Ovary (tissue), 9 donors: Measurements from ENCODE around the gene CCL4. TPM values are rescaled to one million over a fixed set of nuclear protein-coding genes. Genes with fewer than 3 reads are reported as not detected.
A peak's percentile ranks its signal among the peaks of the same experiment; 100 is the strongest.

Experiments used
- DNase-seq, 5 donors: peaks; one replicate each; pipeline ENCODE4 v3.0.0-alpha.2; 2019 to 2020
- H3K27ac ChIP-seq, 2 donors: fragments of 200-600 bp; one replicate each; pipeline versions ENCODE4 v1.5.1 to v1.8.0; 2019 to 2022
- H3K27me3 ChIP-seq: fragments of 200-600 bp; one replicate; pipeline ENCODE4 v1.8.0; 2022
- H3K36me3 ChIP-seq: fragments of 200-600 bp; sonication (generic); one replicate; pipeline ENCODE4 v1.5.1; 2019
- H3K4me1 ChIP-seq: one replicate; pipeline ENCODE4 v1.8.1; 2013; ENCODE audit warnings: mild to moderate bottlenecking, moderate library complexity; ENCODE audit not compliant: insufficient read depth
- H3K4me3 ChIP-seq: fragments of 200-600 bp; sonication (generic); one replicate; pipeline ENCODE4 v1.5.1; 2017
- H3K9me3 ChIP-seq, 2 donors: fragments of 200-600 bp in 1 of 2; sonication (generic) in 1 of 2; one replicate each; pipeline versions ENCODE4 v1.5.1 to v1.8.1; 2013 to 2019; ENCODE audit warnings: mild to moderate bottlenecking in 1 of 2, moderate library complexity in 1 of 2
- EP300 ChIP-seq: sonication (generic); formaldehyde crosslinking; IDR thresholded peaks from one replicate; pipeline ENCODE4 v1.6.1; 2017; ENCODE audit warnings: antibody characterized with exemption
- POLR2A ChIP-seq: fragments of 450-650 bp; IDR thresholded peaks from one replicate; pipeline ENCODE4 v1.6.1; 2017; ENCODE audit warnings: antibody characterized with exemption, mild to moderate bottlenecking, moderate library complexity
- WGBS, 3 donors: extraction: QIAGEN DNeasy Blood & Tissue Kit in 1 of 3; methylation state at CpG; one replicate each; pipeline versions ENCODE4 v1.1.5 to v1.1.7; 2013 to 2017; 5-methylcytosine and 5-hydroxymethylcytosine counted together
- intact Hi-C, 4 donors: fragments of 100-400 bp; cut with DNase I; formaldehyde crosslinking; loops; one replicate each; pipeline versions ENCODE4 v1.11.0 to v1.15.1; 2022 to 2023
- polyA plus RNA-seq, 2 donors: library from polyadenylated mRNA; stranded (reverse); fragments of 200-250 nt in 1 of 2; fragments of 350-450 nt in 1 of 2; fragmentation: Illumina TruSeq in 1 of 2; extraction: RNeasy Lipid Tissue Mini Kit (QIAGEN cat#74804) in 1 of 2; gene quantifications; one replicate each; pipeline ENCODE4 v1.2.3, GENCODE V29; 2013 to 2014
- total RNA-seq, 7 donors: library from RNA; depleted of rRNA in 2 of 7; stranded (reverse); fragments of >200 nt in 2 of 7; fragmentation: NEBNext Ultra II Directional in 3 of 7; extraction: Animal tissue kit (Norgen Biotek cat#: 25700) in 3 of 7; gene quantifications; one replicate each; pipeline versions ENCODE4 v1.1.0 to v1.2.4, GENCODE V29; 2016 to 2023
- TF ChIP-seq, protein P1 (sequence below), 3 donors: fragments of 450-650 bp in 2 of 3; fragments of 200-600 bp in 1 of 3; IDR thresholded peaks; one replicate each; pipeline versions ENCODE4 v1.5.1 to v1.8.0; 2016 to 2022; ENCODE audit warnings: antibody characterized with exemption in 3 of 3, mild to moderate bottlenecking in 1 of 3
- donor health status: DM: no; HTN: no; CAD: no; lungs with moderate emphysema.
- donor health status: DM: no; HTN: no; CAD: no.
- donor health status: Bipolar disorder and iron deficiency.
- donor health status: DM: yes; HTN: yes; CAD: no.
- donor health status: DM: no; HTN: no; CAD: no.
- donor health status: DM: yes; HTN: yes; CAD: no.

Gene CCL4
- total and polyA plus RNA-seq, 9 donors: 1.1 to 17.2 (median 2.3) TPM

DNA sequence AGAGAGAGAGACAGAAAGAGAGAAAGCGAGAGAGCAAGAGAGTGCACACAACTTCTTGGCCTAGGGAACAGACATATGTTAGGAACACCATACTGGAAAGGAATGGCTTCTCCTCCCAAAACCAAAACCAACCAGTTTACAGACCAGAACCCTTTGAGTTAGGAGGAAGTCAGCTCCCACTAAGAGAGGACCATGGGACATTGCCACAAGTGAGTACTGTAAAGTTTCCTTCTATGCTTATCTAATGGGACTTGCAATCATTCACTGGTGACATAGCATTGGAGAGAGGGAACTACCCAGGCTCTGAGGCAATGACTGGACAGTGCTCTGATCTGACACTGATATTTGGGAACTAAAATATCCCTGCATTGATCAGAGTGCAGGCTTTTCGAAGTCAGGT lies 40.4 kb downstream of the CCL4 start:
- H3K9me3 ChIP-seq: no peaks in the 10 kb centered on the region
- no peaks in the 10 kb centered on the region for H3K27me3 ChIP-seq
- intact Hi-C loops: loop anchor here in 1 of 4 donors (10.0 kb wide), 1 partner anchor 79 kb away; the partner anchor contains the start of gene CCL18
- 88 to 98% (median 98%) methylated on average over 2 of the region's 2 CpGs for WGBS, 3 donors
- no peak for DNase-seq
- H3K36me3 ChIP-seq: no peaks in the 10 kb centered on the region
- H3K4me1 ChIP-seq: no peaks in the 10 kb centered on the region
- H3K27ac ChIP-seq: no peak overlapping the region
- no peak overlapping the region for H3K4me3 ChIP-seq
- no peak for TF ChIP-seq POLR2A
- no peak for TF ChIP-seq EP300
- TF ChIP-seq, protein P1, sequence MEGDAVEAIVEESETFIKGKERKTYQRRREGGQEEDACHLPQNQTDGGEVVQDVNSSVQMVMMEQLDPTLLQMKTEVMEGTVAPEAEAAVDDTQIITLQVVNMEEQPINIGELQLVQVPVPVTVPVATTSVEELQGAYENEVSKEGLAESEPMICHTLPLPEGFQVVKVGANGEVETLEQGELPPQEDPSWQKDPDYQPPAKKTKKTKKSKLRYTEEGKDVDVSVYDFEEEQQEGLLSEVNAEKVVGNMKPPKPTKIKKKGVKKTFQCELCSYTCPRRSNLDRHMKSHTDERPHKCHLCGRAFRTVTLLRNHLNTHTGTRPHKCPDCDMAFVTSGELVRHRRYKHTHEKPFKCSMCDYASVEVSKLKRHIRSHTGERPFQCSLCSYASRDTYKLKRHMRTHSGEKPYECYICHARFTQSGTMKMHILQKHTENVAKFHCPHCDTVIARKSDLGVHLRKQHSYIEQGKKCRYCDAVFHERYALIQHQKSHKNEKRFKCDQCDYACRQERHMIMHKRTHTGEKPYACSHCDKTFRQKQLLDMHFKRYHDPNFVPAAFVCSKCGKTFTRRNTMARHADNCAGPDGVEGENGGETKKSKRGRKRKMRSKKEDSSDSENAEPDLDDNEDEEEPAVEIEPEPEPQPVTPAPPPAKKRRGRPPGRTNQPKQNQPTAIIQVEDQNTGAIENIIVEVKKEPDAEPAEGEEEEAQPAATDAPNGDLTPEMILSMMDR (IDR thresholded peaks at IDR 0.05): no peak

- Histone ChIP-seq H3K4me1 (no peaks in the 10 kb centered on the region), H3K27ac (no peak overlapping the region), H3K27me3 (no peaks in the 10 kb centered on the region), H3K4me3 (no peak overlapping the region), H3K36me3 (no peaks in the 10 kb centered on the region), H3K9me3 (no peaks in the 10 kb centered on the region)
- WGBS, 3 donors: 68 to 82% (median 82%) methylated on average over 5 of the region's 5 CpGs
- no peak for DNase-seq
- intact Hi-C loops: loop anchor here in 1 of 4 donors (10.0 kb wide), 1 partner anchor 80 kb away; the partner anchor contains the start of gene CCL18
- TF ChIP-seq POLR2A (no peak), EP300 (no peak)
- TF ChIP-seq, protein P1 (IDR thresholded peaks at IDR 0.05): no peak
Observed at GRCh38 chr17:36144981-36145729, 41.5 kb downstream of the CCL4 start.

GRCh38 chr17:36147601-36148000 lies 44.0 kb downstream of the CCL4 start:
- intact Hi-C loops: loop anchor here in 1 of 4 donors (10.0 kb wide), 1 partner anchor 83 kb away; the partner anchor contains the start of gene CCL18
- H3K27me3 ChIP-seq: no peaks in the 10 kb centered on the region
- WGBS, 3 donors: 65 to 88% (median 86%) methylated on average over 3 of the region's 3 CpGs
- H3K4me3 ChIP-seq: no peak overlapping the region
- H3K36me3 ChIP-seq: no peaks in the 10 kb centered on the region
- no peak for TF ChIP-seq POLR2A
- TF ChIP-seq, protein P1 (IDR thresholded peaks at IDR 0.05): no peak
- no peak for TF ChIP-seq EP300
- no peak for DNase-seq
- no peak overlapping the region for H3K27ac ChIP-seq
- H3K4me1 ChIP-seq: no peaks in the 10 kb centered on the region
- no peaks in the 10 kb centered on the region for H3K9me3 ChIP-seq

DNA sequence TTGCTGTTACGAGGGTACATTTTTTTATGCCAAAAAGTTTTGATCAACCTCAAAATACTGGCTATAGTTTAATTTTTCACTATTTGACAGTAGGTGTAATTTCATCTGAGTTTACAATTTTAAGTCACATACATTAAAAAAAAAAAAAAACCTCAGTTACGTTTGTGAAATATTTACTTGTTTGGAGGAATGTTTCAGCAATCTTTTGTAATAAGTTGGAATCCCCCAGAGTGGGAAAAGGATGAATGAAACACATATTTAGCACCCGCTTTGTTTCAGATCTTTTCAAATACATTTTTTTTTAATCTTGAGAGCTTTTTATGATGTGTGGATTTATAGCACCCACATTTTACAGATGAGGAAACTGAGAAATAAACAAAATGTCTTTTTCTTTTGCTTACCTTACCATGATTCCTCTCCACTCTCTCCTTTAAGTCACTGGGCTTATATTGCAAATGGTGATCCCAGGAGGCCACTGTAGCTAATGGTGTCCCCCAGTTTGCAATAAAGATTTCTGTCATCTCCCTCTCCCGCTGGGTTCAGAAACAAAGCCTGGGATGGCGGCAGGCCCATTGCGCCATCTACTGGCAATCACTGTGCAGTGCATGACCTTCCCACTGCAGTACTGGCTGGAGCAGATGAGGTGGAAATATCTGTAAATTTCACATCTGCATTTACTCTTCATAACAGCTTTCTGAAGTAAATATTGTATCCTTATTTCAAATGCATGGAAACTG lies 45.1 kb downstream of the CCL4 start:
- DNase-seq: peak; percentile 21 to 73 (median 55)
- Histone ChIP-seq H3K27ac (no peak overlapping the region), H3K4me1 (no peaks in the 10 kb centered on the region), H3K9me3 (no peaks in the 10 kb centered on the region), H3K36me3 (no peaks in the 10 kb centered on the region), H3K27me3 (no peaks in the 10 kb centered on the region), H3K4me3 (no peak overlapping the region)
- TF ChIP-seq, protein P1 (IDR thresholded peaks at IDR 0.05): peak; percentile 50 to 77 (median 52)
- TF ChIP-seq EP300: no peak
- 27 to 37% (median 31%) methylated on average over 6 of the region's 6 CpGs for WGBS, 3 donors
- intact Hi-C loops: loop anchor here in 1 of 4 donors (10.0 kb wide), 1 partner anchor 84 kb away; the partner anchor contains the start of gene CCL18
